Mesenchymal stem cell (in vitro differentiated cells and primary cell): ENCODE data around the gene CEACAM8.

Experiments used
- DNase-seq: peaks from one replicate; pipeline ENCODE4 v3.0.0-alpha.2; 2013
- H2AFZ ChIP-seq: one replicate; pipeline ENCODE4 v1.6.1; 2013; ENCODE audit warnings: low read depth, mild to moderate bottlenecking, control low read depth, inconsistent platforms, low read length, moderate library complexity
- H2AK5ac ChIP-seq: 2 replicates; pipeline ENCODE4 v1.6.1; 2013; ENCODE audit warnings: low read length, moderate library complexity, mild to moderate bottlenecking, inconsistent platforms; ENCODE audit not compliant: severe bottlenecking
- H2BK120ac ChIP-seq: one replicate; pipeline ENCODE4 v1.6.1; 2013; ENCODE audit warnings: low read depth, mild to moderate bottlenecking, inconsistent platforms, low read length, moderate library complexity
- H2BK12ac ChIP-seq, 2 experiments: one replicate each; pipeline ENCODE4 v1.6.1; 2013; ENCODE audit warnings: inconsistent platforms in 2 of 2, low read length in 2 of 2, mild to moderate bottlenecking in 2 of 2, moderate library complexity in 2 of 2, control low read depth in 1 of 2
- H2BK15ac ChIP-seq: one replicate; pipeline ENCODE4 v1.6.1; 2013; ENCODE audit warnings: mild to moderate bottlenecking, low read depth, inconsistent platforms; ENCODE audit not compliant: poor library complexity, severe bottlenecking
- H2BK5ac ChIP-seq: 2 replicates; pipeline ENCODE4 v1.6.1; 2013; ENCODE audit warnings: low read depth, mild to moderate bottlenecking, low read length, control low read depth, inconsistent platforms; ENCODE audit not compliant: poor library complexity, severe bottlenecking
- H3K14ac ChIP-seq, 2 experiments: one replicate each; pipeline ENCODE4 v1.6.1; 2013; ENCODE audit warnings: inconsistent platforms in 2 of 2, low read length in 2 of 2, control low read depth in 1 of 2, mild to moderate bottlenecking in 1 of 2, moderate library complexity in 1 of 2
- H3K18ac ChIP-seq, 2 experiments: one replicate each; pipeline ENCODE4 v1.6.1; 2013; ENCODE audit warnings: inconsistent platforms in 2 of 2, low read length in 2 of 2, control low read depth in 1 of 2, low read depth in 1 of 2, mild to moderate bottlenecking in 1 of 2
- H3K23ac ChIP-seq, 2 experiments: one replicate each; pipeline ENCODE4 v1.6.1; 2013; ENCODE audit warnings: inconsistent platforms in 2 of 2, low read length in 2 of 2, mild to moderate bottlenecking in 2 of 2, moderate library complexity in 2 of 2, control low read depth in 1 of 2
- H3K27ac ChIP-seq: 2 replicates; pipeline ENCODE4 v1.5.1; 2013; ENCODE audit warnings: mild to moderate bottlenecking, moderate library complexity, low read length, control low read depth, inconsistent platforms; ENCODE audit not compliant: poor library complexity, severe bottlenecking
- H3K27me3 ChIP-seq, 2 experiments: 2 replicates each; pipeline versions ENCODE4 v1.6.1 to v1.7.0; 2013; ENCODE audit warnings: low read length in 2 of 2, mild to moderate bottlenecking in 2 of 2, moderate library complexity in 2 of 2, control low read depth in 1 of 2, inconsistent platforms in 1 of 2; ENCODE audit not compliant: control insufficient read depth in 1 of 2, insufficient read depth in 1 of 2
- H3K36me3 ChIP-seq, 2 experiments: 2 replicates each; pipeline versions ENCODE4 v1.6.1 to v1.7.0; 2013; ENCODE audit warnings: low read length in 2 of 2, control low read depth in 1 of 2, inconsistent platforms in 1 of 2, low read depth in 1 of 2, mild to moderate bottlenecking in 1 of 2; ENCODE audit not compliant: insufficient read depth in 2 of 2, control insufficient read depth in 1 of 2
- H3K4ac ChIP-seq, 2 experiments: one replicate each; pipeline ENCODE4 v1.6.1; 2013; ENCODE audit warnings: inconsistent platforms in 2 of 2, low read length in 2 of 2, mild to moderate bottlenecking in 2 of 2, moderate library complexity in 2 of 2, control low read depth in 1 of 2, low read depth in 1 of 2
- H3K4me1 ChIP-seq: 2 replicates; pipeline ENCODE4 v1.6.1; 2013; ENCODE audit warnings: low read depth, low read length, control low read depth; ENCODE audit not compliant: control insufficient read depth, insufficient read depth
- H3K4me2 ChIP-seq: 2 replicates; pipeline ENCODE4 v1.6.1; 2013; ENCODE audit warnings: low read length, mild to moderate bottlenecking, inconsistent platforms; ENCODE audit not compliant: poor library complexity, severe bottlenecking
- H3K4me3 ChIP-seq, 2 experiments: 2 replicates each; pipeline versions ENCODE4 v1.5.1 to v1.7.0; 2013; ENCODE audit warnings: low read length in 2 of 2, mild to moderate bottlenecking in 2 of 2, control low read depth in 1 of 2, low read depth in 1 of 2; ENCODE audit not compliant: insufficient read depth in 1 of 2
- H3K79me1 ChIP-seq: replicated peaks from 2 replicates; pipeline ENCODE4 v1.6.1; 2013; ENCODE audit warnings: mild to moderate bottlenecking, control low read depth, low read length, inconsistent platforms; ENCODE audit not compliant: poor library complexity, severe bottlenecking
- H3K9ac ChIP-seq: 2 replicates; pipeline ENCODE4 v1.7.0; 2013; ENCODE audit warnings: mild to moderate bottlenecking, low read length, moderate library complexity
- H3K9me3 ChIP-seq: 2 replicates; pipeline ENCODE4 v1.7.0; 2013; ENCODE audit warnings: mild to moderate bottlenecking, low read length; ENCODE audit not compliant: control insufficient read depth
- H4K8ac ChIP-seq: one replicate; pipeline ENCODE4 v1.6.1; 2013; ENCODE audit warnings: inconsistent platforms, mild to moderate bottlenecking, low read length, moderate library complexity
- H4K91ac ChIP-seq: one replicate; pipeline ENCODE4 v1.6.1; 2013; ENCODE audit warnings: mild to moderate bottlenecking, low read length, inconsistent platforms
- WGBS: methylation state at CpG from one replicate; pipeline ENCODE4 v1.1.7; 2013; ENCODE audit warnings: mixed read lengths; 5-methylcytosine and 5-hydroxymethylcytosine counted together

The CEACAM8 gene

GRCh38 chr19:42544146-42544545 lies 50.6 kb downstream of the CEACAM8 start:
- no peak overlapping the region for H2BK12ac ChIP-seq
- no peak overlapping the region for H3K4me3 ChIP-seq
- no peaks in the 10 kb centered on the region for H3K79me1 ChIP-seq
- H2BK5ac ChIP-seq: no peak overlapping the region
- no peak overlapping the region for H4K8ac ChIP-seq
- no peak overlapping the region for H3K23ac ChIP-seq
- no peak overlapping the region for H3K4ac ChIP-seq
- no peak overlapping the region for H3K14ac ChIP-seq
- H3K4me2 ChIP-seq: no peak overlapping the region
- no peak overlapping the region for H3K9ac ChIP-seq
- no peak overlapping the region for H4K91ac ChIP-seq
- no peak overlapping the region for H3K18ac ChIP-seq
- no peaks in the 10 kb centered on the region for H3K36me3 ChIP-seq
- H2AFZ ChIP-seq: no peak overlapping the region
- peaks cover 4 to 76% of the 10 kb centered on the region in 2 experiments for H3K27me3 ChIP-seq
- H2AK5ac ChIP-seq: no peak overlapping the region
- peaks cover 5% of the 10 kb centered on the region for H3K9me3 ChIP-seq
- H3K4me1 ChIP-seq: no peaks in the 10 kb centered on the region
- no peak overlapping the region for H3K27ac ChIP-seq
- no peak for DNase-seq
- no peak overlapping the region for H2BK120ac ChIP-seq
- 79% methylated on average over 4 of the region's 4 CpGs for WGBS
- H2BK15ac ChIP-seq: no peak overlapping the region

GRCh38 chr19:42542791-42543190 lies 51.9 kb downstream of the CEACAM8 start:
- no peaks in the 10 kb centered on the region for H3K79me1 ChIP-seq
- H3K9me3 ChIP-seq: no peaks in the 10 kb centered on the region
- H2BK15ac ChIP-seq: no peak overlapping the region
- H3K27me3 ChIP-seq: peaks cover 4 to 74% of the 10 kb centered on the region in 2 experiments
- H3K23ac ChIP-seq: no peak overlapping the region
- H4K8ac ChIP-seq: no peak overlapping the region
- H4K91ac ChIP-seq: no peak overlapping the region
- H3K27ac ChIP-seq: no peak overlapping the region
- H3K9ac ChIP-seq: no peak overlapping the region
- H3K18ac ChIP-seq: no peak overlapping the region
- DNase-seq: no peak
- H3K4me2 ChIP-seq: no peak overlapping the region
- no peak overlapping the region for H2AK5ac ChIP-seq
- H2BK5ac ChIP-seq: no peak overlapping the region
- H3K4me1 ChIP-seq: no peaks in the 10 kb centered on the region
- no peaks in the 10 kb centered on the region for H3K36me3 ChIP-seq
- no peak overlapping the region for H2AFZ ChIP-seq
- H2BK120ac ChIP-seq: no peak overlapping the region
- no peak overlapping the region for H3K4ac ChIP-seq
- 87% methylated on average over 2 of the region's 2 CpGs for WGBS
- no peak overlapping the region for H3K4me3 ChIP-seq
- H3K14ac ChIP-seq: no peak overlapping the region
- no peak overlapping the region for H2BK12ac ChIP-seq

- no peak overlapping the region for H2BK5ac ChIP-seq
- no peak overlapping the region for H2AK5ac ChIP-seq
- no peak overlapping the region for H4K91ac ChIP-seq
- no peaks in the 10 kb centered on the region for H3K9me3 ChIP-seq
- H3K9ac ChIP-seq: no peak overlapping the region
- H3K36me3 ChIP-seq: no peaks in the 10 kb centered on the region
- no peak for DNase-seq
- H3K18ac ChIP-seq: no peak overlapping the region
- H3K14ac ChIP-seq: no peak overlapping the region
- H2AFZ ChIP-seq: no peak overlapping the region
- no peak overlapping the region for H3K4me3 ChIP-seq
- H3K27me3 ChIP-seq: peaks cover 0 to 72% of the 10 kb centered on the region in 2 experiments
- no peaks in the 10 kb centered on the region for H3K79me1 ChIP-seq
- no peak overlapping the region for H2BK120ac ChIP-seq
- no peak overlapping the region for H3K4ac ChIP-seq
- H2BK15ac ChIP-seq: no peak overlapping the region
- H3K4me1 ChIP-seq: no peaks in the 10 kb centered on the region
- no peak overlapping the region for H3K27ac ChIP-seq
- no peak overlapping the region for H3K4me2 ChIP-seq
- H3K23ac ChIP-seq: no peak overlapping the region
- 53% methylated on average over 8 of the region's 8 CpGs for WGBS
- H4K8ac ChIP-seq: no peak overlapping the region
- H2BK12ac ChIP-seq: no peak overlapping the region
These were observed 54.6 kb downstream of the CEACAM8 start for GRCh38 chr19:42540071-42540553.

GRCh38 chr19:42538841-42539709 lies 55.6 kb downstream of the CEACAM8 start:
- H3K4me1 ChIP-seq: no peaks in the 10 kb centered on the region
- no peaks in the 10 kb centered on the region for H3K36me3 ChIP-seq
- DNase-seq: no peak
- H3K27me3 ChIP-seq: peaks cover 0 to 76% of the 10 kb centered on the region in 2 experiments
- H3K14ac ChIP-seq: no peak overlapping the region
- H3K9me3 ChIP-seq: no peaks in the 10 kb centered on the region
- no peak overlapping the region for H3K4me2 ChIP-seq
- no peak overlapping the region for H3K4ac ChIP-seq
- no peak overlapping the region for H2BK5ac ChIP-seq
- no peak overlapping the region for H3K18ac ChIP-seq
- H3K9ac ChIP-seq: no peak overlapping the region
- WGBS: 75% methylated on average over 7 of the region's 7 CpGs
- no peak overlapping the region for H2AFZ ChIP-seq
- H2AK5ac ChIP-seq: no peak overlapping the region
- H3K23ac ChIP-seq: no peak overlapping the region
- H2BK15ac ChIP-seq: no peak overlapping the region
- H2BK12ac ChIP-seq: no peak overlapping the region
- H4K8ac ChIP-seq: no peak overlapping the region
- H2BK120ac ChIP-seq: no peak overlapping the region
- H3K4me3 ChIP-seq: no peak overlapping the region
- no peaks in the 10 kb centered on the region for H3K79me1 ChIP-seq
- no peak overlapping the region for H4K91ac ChIP-seq
- no peak overlapping the region for H3K27ac ChIP-seq
